HG03432 (cell line): ENCODE measurements around the gene USP40.

Experiments used
- ATAC-seq: cut with Tn5 transposase; IDR thresholded peaks from one replicate; pipeline ENCODE4 v1.9.1; 2021; ENCODE audit warnings: mild to moderate bottlenecking, moderate library complexity; ENCODE audit not compliant: unreplicated experiment

Gene USP40

DNA sequence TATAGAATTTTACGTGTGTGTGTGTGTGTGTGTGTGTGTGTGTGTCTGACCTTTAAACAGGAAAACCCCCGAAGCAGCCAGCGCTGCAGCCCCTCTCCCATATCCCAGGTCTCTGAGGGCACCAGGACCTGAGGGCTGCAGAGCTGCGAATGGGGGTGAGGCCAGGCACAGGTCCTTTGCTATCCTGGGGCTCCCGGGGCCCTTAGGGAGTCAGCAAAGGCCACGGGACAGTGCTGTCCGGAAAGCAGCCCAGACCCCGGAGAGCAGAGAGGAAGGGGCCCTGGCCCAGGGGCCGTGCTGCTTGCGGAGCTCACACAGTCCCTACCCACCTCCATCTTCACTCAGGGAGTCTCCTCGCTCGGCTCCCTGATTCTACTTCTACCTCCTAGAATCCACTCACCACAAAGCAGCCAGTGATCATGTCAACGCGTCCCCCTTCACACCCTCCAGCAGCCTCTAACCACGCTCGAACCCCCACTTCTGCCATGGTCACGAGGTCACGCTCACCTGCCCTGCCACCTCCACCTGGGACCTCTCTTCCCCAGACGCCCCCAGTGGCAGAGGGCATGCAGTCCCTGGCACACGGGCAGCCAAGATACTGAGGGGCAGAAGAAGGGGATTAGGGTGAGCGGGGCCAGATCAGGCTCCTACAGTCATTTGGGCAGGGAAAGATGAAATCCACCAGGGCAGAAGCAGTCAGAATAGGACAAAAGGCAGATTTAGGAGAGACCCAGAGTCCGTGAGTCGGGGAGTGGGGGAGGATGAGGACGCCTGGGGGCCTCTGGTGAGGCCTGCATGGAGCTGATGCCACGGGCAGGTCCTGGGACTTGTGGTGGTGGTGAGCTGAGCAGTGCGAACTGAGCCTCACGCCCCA is 86.7 kb downstream of the USP40 start:
- no peak for ATAC-seq

DNA sequence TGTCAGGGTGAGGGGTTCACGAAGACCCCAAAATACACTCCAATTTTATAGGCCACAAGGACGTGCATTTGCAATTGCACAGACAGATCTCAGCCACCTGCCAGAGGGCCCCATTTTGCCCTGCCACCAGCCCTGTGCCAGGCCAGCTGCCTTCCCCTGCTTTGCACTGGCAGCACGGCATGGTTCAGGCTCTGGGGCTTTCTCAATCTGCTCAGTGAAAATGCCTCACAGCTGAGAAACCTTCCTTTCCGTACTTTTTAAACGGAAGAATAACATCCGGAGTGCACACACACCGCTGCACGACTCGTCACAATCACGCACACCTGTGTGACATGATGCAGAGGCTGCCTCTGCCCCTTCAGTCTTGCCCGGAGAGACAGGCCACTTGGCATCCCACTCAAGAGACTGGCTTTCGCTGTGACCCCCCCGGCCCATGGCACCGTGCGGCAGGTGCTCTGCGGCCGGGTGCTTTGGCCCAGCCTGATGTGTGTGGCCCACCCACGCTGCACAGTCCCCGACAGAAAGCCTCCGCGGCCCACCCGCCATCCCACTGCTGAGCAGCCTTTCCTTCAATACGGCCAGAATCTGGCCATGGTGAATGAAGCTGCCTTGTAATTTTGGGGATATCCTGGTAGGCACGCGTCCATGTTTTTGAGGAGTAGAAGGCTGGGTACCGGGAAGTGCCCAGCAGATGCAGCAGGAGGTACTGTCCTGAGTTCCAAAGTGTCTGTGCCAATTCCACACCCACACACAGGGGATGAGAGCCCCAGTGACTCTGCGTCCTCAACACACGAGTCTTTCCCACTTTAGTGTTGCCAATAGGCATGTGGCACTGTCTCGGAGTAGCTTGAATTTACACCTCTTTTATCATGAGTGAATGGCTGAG is 88.8 kb downstream of the USP40 start:
- no peak for ATAC-seq

DNA sequence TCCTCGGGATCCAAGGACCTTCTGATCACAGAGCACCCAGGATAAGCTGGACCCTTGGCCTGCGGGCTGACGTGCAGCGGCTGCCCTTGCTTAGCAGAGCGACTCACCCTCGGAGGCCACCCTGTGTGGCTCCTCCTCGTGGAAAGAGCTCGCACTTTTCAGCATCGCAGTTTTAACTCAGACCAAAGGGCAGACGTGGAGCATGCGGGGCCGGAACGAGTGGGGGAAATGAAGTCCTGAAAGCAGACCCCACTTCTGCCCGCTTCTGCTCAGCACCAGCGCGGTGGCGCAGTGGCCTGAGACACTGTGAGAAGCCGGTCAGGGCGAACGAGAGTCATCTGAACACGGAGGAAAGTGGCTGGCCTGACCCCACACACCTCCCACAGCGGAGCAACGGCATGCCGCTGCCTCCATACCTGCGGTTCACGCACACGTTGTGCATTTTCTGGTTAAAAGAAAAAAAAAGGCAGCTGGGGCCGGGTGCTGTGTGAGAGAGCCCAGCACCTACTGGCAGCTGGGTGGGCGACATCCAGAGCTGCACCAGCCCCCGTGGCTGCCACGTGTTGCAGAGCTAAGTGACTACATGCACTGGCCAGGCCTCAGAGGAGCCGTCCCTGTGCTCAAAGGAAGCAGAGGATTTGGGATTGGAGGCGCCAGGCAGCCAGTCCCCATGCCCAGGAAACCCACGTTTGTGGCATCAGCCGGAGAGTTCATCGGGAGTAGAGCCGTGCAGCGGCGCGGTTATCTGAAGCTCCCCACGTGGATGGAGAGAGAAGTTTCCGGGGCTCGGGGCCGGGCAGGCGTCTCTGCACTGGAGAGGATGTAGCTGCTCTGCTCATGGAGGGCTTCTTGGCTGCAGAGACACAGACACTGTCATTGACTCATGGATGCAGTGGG is 89.7 kb downstream of the USP40 start:
- no peak for ATAC-seq

DNA sequence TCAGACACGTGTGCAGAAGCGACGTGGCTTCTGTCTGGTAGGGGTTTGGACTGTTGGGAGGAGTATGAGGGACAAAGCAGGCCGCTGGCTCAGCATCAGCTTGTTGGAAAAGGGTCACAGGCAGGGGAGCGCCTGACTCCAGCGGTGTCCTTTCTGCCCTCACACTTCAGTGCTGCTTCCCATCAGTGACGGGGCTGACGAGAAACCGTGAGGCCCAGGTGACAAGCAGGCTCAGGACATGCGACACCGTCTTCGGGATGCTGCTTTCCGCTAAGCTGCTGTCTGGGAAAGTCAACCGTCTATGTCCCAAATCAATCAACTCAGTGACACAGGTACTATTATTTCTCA is 90.5 kb downstream of the USP40 start:
- ATAC-seq: no peak

DNA sequence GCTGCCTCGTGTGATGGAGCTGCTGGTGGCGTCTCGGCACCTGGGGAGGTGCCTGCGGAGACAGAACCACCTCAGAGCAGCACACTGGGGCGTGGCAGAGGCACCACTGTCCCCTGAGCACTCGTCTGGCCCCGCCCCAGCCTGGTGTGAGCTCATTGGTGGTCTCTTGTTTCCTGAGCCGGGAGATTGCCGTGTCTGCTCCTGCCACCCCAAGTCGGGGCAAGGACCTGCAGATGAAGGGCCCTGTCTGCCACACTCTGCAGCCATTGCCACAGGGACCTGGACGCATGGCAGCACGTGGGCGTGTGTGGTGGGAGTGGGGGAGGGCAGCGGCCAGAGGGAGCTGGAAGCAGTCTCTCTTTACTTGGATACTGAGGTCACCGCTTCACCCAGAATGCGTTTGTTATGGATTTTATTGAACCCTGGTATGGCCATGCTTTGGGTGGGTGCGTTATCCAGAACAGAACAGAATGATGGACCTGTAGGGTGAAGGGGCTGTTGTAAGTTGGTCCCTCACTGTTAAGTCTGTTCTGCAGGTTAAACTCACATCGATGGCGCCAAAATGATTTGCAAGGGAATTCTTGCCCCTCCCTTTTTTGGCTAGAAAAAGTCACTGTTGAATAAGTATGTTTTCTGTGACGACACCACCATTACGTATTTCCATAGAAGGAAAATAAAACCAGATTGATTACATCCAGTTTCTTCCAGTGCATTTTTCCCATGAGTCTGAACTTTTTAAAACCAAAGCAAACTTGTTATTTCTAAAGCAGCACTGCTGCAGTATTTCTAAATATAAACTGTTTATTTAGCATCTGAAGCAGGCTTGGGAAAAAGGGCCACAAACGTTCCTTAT is 92.0 kb downstream of the USP40 start:
- ATAC-seq: no peak

DNA sequence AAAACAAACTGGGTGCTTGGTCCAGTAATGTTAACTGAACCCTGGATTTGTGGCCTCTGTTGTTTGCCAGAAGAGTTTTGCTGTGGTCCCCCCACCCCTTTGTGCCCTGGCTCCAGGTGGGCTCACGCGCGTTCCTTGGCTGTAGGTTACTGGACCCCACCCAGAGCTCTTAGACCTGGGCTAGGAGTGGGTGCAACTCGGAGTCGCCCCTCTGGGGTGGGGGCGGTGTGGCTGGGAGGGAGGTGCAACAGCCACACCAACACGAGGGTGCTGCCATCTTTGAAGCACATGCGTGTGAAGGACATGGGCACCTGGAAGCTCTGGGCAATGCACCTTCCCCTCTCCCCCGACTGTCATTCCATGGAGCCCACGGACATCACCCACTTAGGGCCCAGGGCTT is 92.7 kb downstream of the USP40 start:
- no peak for ATAC-seq

DNA sequence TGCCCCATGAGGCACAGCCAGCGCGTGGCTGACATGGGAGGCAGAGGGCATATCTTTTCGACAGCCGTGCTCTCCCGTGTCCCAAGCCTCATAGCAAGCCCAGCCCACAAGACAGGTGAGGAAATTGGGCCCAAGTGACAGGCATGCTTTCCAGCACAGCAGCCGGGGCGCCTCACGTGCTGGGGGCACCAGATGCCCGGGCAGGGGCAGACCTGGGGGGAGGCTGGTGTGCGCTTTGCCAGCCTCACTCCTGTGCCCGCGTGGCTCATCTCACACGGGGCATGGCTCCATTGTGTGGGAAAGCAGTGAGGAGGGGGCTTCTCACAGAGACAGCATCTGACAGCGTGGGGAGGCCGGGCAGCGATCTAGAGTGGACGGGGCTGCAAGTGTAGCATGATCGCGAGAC is 93.2 kb downstream of the USP40 start:
- no peak for ATAC-seq

DNA sequence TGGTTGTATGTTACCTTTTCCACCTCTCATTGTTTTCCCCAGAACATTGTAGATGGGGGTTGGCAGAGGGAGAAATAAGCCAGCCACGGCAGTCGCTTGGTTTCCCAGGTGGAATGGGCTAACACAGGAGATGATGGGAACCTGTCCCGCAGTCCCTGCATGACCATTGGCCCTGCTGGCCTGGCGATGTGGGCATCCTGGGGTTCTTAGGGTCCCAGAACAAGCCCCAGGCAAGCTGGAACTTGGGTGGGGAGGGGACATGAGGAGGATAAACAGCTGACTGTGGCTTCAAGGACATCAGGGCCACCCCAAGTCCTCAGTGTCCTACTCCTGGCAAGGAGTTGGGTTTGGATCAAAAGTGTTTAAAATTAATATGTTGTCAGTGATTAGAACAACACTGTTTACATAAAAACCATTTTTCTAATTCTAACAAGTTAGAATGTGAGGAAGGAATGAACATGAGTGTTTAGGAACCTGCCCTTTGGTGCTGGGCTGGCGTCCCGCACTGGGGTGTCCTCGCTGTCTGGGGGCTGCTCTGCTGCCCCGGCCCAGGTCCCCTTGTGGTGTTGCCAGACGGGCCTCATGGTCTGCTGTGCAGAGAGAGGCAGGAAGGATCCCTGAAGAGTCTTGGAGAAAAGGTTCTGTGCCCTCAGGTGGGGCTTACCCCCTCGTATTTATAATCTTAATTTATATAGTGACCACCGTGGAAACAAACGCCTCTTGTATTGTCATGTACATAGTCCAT is 95.1 kb downstream of the USP40 start:
- ATAC-seq: no peak

DNA sequence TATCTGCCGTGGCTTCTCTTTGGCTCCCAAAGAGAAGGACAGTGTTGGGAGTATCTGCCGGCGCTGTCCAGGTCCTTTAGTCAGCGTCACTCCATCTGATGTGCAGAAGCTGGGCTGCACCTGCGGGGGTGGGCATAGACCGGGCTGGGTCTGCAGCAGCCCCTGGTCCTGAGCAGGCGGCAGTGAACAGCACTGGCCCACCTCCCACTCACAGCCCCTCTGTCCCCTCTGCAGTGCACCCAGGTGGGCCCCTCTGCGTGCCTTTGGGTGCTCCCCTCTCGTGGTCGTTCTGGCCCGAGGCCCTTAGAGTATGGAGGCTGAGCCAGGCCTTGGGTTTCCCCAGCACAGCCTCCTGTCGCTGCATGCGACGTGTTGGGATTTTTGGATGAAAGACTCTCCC is 95.7 kb downstream of the USP40 start:
- ATAC-seq: no peak

DNA sequence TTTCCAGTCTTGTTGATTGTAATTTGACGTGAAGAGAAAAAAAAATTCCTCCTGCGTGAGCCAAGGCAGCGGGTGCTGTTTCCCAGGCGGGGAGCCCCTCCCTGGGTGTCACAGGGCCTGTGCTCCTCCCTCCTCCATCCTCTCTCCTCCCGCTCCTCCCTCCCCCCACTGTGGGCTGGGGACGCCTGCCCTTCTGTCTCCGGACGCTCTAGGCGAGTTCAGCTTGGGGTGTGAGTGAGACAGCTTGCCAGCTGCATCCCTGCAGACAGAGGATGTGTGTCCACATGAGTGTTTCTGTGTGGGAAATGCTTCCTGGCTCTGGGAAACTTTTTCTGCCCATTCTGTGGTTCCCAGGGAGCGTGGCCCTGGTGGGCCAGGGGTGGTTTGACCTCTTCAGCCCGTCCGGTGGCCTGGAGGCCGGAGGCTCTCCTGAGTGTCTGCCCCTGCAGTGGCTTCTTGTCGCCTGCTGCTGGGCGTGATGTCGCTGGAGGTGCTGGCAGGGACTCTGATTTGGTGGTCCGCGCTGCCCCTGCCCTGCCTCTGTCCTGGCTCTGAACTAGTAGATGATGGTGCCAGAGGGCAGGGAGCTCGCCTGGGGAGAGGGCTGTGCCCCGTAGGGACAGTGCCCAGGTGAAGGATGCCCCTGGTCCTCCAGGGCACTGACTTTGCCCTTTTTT is 96.4 kb downstream of the USP40 start:
- ATAC-seq: no peak

DNA sequence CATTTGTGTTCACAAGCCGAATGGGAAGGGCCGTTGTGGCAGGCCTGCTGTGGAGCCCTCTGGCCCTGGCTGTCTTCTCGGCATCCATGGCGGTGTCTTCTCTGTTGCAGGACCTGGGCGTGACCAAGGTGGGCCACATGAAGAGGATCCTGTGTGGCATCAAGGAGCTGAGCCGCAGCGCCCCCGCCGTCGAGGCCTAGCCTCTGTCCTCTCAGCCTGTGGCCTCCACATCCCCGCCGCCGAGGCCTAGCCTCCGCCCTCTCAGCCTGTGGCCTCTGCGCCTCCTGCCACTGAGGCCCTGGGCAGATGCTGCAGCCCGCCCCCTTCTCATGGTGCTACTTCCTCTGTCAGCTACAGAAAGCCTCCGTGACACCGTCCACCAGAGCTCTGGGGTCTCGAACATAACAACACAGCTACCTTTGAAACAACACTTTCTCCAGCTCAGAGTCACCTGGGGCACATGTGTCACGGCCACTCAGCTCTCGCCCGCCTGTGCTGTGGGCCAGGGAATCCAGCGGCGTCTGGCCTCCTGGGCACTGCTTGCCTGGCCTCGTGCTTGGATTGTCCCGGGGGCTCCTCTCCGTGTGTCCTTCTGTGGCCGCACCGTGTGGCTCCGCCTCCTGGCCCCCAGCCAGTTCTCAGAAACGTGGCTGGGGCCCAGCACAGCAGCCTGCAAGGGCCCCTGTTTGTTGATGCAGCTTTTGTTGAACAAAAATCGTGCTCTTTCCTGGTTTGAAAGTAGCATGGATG is 97.1 kb downstream of the USP40 start:
- no peak for ATAC-seq

DNA sequence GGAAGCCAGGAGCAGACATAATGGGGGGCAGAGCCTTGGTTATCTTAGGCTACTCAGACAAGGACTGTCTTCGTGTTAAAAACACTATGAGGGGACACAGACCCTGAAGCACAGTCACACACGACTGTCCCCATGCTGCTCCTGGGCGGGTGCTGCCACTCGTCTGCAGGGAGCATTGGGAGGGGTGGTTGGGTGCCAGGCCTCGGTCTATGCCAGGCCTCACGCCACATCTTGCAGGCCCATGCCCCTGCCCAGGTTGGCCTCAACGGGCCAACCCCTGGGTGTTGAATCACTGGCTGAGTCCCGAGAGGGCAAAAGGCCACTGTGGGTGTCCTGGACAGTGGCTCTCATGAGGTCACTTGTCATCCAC is 97.9 kb downstream of the USP40 start:
- ATAC-seq: no peak

DNA sequence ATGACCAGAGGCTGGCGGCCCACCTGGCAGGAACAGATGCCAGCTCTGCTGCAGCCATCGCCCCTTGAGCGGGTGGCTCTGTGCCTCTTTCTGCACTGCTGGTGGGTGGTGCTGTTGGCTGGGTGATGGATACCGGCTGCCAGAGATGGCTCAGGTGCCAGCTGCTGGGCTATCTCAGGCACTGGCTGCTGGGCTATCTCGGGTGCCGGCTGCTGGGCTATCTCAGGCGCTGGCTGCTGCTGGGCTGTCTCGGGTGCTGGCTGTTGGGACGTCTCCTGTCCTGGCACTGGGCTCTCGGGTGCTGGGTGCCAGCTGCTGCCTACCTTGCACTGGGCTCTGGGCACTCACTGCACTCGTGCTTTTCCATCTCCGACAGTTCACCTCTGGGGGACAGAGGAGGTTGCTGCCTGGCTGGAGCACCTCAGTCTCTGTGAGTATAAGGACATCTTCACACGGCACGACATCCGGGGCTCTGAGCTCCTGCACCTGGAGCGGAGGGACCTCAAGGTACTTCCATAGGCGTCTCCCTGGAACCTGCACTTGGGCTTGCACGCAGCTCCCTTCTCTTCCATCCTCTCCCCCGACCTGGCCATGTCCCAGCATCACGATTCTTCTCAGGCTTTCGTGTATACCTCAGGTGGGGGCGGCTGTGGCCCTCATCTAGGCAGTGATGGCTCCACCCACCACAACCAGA is 98.4 kb downstream of the USP40 start:
- no peak for ATAC-seq

DNA sequence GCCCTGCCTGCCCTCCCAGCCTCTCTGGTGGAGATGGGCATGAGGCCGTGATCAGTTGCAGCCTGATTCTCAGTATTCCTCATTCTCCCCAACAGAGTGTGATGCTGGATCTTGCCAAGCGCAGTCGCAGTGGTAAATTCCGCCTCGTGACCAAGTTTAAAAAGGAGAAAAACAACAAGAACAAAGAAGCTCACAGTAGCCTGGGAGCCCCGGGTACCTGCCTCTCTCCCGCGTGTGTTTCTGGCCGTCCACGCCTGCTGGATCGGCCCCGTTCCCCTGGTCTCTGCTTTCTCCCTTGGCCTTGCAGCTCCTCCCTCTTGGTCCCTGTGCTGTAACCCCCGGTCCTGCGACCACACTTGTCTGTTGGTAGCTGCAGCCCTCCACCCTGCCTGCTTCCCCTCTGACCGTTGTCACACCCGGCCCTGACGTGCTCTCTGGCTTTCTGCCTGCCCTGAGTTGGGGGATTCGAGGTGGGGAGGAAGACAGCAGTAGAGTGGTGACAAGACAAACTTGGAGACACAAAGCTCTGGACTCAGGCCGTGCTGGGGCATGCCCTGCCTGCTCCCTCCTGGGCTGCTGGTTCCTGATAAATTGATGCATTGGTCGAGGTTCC is 99.5 kb downstream of the USP40 start:
- ATAC-seq: no peak

DNA sequence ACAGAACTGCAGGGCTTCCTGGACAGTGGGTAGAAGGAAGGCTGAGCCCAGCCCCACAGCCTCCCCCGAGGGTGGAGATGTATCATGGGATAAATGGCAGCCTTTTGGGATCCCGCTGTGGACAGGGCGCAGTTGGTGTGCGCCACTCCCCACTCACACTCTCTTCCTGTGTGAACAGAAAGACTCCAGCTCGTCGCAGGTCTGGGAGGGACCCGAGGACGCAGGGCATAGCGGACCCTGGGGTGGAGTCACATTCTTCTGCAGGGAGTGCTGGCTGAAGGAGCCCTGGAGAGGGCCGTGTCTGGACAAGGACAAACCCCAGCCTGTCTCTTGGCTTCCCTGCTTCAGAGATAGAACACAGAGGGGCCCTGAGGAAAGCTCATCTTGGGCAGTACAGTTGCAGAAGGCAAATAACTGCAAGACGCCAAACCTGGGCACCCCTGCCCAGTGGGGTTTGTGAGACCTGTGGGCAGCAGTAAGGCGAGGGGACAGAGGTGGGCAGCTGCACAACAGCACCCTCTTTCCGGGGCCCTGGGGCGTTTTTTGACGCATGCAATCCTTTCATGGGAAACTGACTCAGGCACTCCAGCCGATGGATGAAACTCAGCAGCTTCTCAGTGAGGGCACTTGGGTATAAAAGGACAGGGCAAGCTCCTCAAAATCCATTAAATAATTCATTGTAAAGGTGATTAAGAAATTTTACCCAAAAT is 101.9 kb downstream of the USP40 start:
- ATAC-seq: no peak

DNA sequence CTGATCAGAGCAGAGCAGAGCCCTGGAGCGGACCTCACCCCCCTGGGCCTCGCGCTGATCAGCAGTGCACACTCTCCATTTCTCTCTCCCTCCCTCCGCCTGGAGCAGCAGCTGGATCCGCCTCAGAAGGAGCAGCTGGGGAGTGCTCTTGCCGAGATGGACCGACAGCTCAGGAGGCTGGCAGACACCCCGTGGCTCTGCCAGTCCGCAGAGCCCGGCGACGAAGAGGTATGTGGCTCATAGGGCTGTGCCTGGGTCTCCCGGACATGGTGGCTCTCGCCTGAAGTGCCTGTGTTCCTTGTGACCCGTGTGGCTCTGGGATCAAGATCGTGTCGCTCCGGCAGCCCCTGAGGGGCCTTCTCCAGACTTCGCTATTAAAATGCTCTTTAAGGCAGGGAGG is 102.5 kb downstream of the USP40 start:
- no peak for ATAC-seq

DNA sequence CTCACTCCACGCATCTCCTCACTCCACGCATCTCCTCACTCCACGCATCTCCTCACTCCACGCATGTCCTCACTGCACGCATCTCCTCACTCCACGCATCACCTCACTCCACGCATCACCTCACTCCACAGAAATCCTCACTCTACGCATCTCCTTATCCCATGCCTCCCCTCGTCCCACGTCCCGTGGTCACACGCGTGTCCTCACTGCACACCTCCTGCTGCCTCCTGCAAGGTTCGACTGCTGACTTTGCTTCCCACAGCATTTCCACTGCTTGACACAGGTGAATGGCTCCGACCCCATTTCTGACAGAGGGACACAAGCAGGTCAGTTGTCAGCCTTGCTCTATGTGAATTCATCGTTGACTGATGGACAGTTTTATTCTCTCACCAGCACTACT is 103.0 kb downstream of the USP40 start:
- ATAC-seq: no peak
